ENCODE results near the gene AKR1C3.
A peak's percentile ranks its signal among the peaks of the same experiment; 100 is the strongest.

Gene AKR1C3

GRCh38 chr10:5070648-5071410 is 23.4 kb upstream of the AKR1C3 start:
- Histone ChIP-seq H3K79me1 (ENCODE audit: low read length) (no peaks in the 10 kb centered on the region), H3K36me3 (ENCODE audit: control insufficient read depth, insufficient read depth, low read length) (no peaks in the 10 kb centered on the region), H2BK15ac (replicated peaks; ENCODE audit: low read depth) (no peak overlapping the region), H3K4me1 (ENCODE audit: control insufficient read depth, low read depth, low read length) (peaks cover 4% of the 10 kb centered on the region), H2BK120ac (ENCODE audit: low read depth, low read length) (peak overlapping the region; percentile 95), H3K27ac (ENCODE audit: low read depth, low read length) (no peak overlapping the region), H3K4me3 (ENCODE audit: low read length) (no peak overlapping the region), H3K79me2 (ENCODE audit: control insufficient read depth, insufficient read depth, low read length) (no peaks in the 10 kb centered on the region), H4K5ac (ENCODE audit: low read length) (no peak overlapping the region), H3K18ac (ENCODE audit: low read length) (peak overlapping the region; percentile 81), H3K9ac (ENCODE audit: low read length) (no peak overlapping the region), H3K23ac (ENCODE audit: low read length) (no peak overlapping the region), H2BK5ac (ENCODE audit: low read length) (no peak overlapping the region), H4K8ac (ENCODE audit: low read depth, low read length) (no peak overlapping the region), H3K4ac (ENCODE audit: low read depth, low read length) (no peak overlapping the region), H3K4me2 (ENCODE audit: low read length) (no peak overlapping the region), H3K27me3 (ENCODE audit: insufficient read depth, low read length, poor library complexity) (no peaks in the 10 kb centered on the region), H2AK5ac (ENCODE audit: low read length) (no peak overlapping the region), H3K56ac (ENCODE audit: low read length) (no peak overlapping the region)
- DNase-seq, result no peak

- no peak overlapping the region for H3K23ac ChIP-seq (ENCODE audit: low read length)
- peak overlapping the region; percentile 81 for H3K18ac ChIP-seq (ENCODE audit: low read length)
- no peak overlapping the region for H4K8ac ChIP-seq (ENCODE audit: low read depth, low read length)
- H3K79me1 ChIP-seq (ENCODE audit: low read length), result no peaks in the 10 kb centered on the region
- H2BK15ac ChIP-seq (replicated peaks; ENCODE audit: low read depth), result no peak overlapping the region
- no peaks in the 10 kb centered on the region for H3K36me3 ChIP-seq (ENCODE audit: control insufficient read depth, insufficient read depth, low read length)
- H3K4me1 ChIP-seq (ENCODE audit: control insufficient read depth, low read depth, low read length), result peaks cover 4% of the 10 kb centered on the region
- peak; percentile 76 for DNase-seq
- H3K27me3 ChIP-seq (ENCODE audit: insufficient read depth, low read length, poor library complexity), result no peaks in the 10 kb centered on the region
- no CpG with 5 or more reads among the region's 8 CpGs for WGBS (ENCODE audit: extremely low coverage, insufficient coverage, low lambda C conversion rate)
- H3K4me2 ChIP-seq (ENCODE audit: low read length), result no peak overlapping the region
- peak overlapping the region; percentile 74 for H4K5ac ChIP-seq (ENCODE audit: low read length)
- no peak overlapping the region for H3K4me3 ChIP-seq (ENCODE audit: low read length)
- H3K56ac ChIP-seq (ENCODE audit: low read length), result peak overlapping the region; percentile 62
- peak overlapping the region; percentile 15 for H3K27ac ChIP-seq (ENCODE audit: low read depth, low read length)
- H2BK120ac ChIP-seq (ENCODE audit: low read depth, low read length), result peak overlapping the region; percentile 95
- no peak overlapping the region for H2BK5ac ChIP-seq (ENCODE audit: low read length)
- H3K9ac ChIP-seq (ENCODE audit: low read length), result no peak overlapping the region
- H2AK5ac ChIP-seq (ENCODE audit: low read length), result no peak overlapping the region
- H3K79me2 ChIP-seq (ENCODE audit: control insufficient read depth, insufficient read depth, low read length), result no peaks in the 10 kb centered on the region
- peak overlapping the region; percentile 70 for H3K4ac ChIP-seq (ENCODE audit: low read depth, low read length)
Measured at GRCh38 chr10:5071411-5072198, 22.6 kb upstream of the AKR1C3 start.

GRCh38 chr10:5073659-5074058 is 20.6 kb upstream of the AKR1C3 start:
- WGBS (ENCODE audit: extremely low coverage, insufficient coverage, low lambda C conversion rate), result no CpG with 5 or more reads among the region's 2 CpGs
- peaks cover 4% of the 10 kb centered on the region for H3K4me1 ChIP-seq (ENCODE audit: control insufficient read depth, low read depth, low read length)
- DNase-seq, result no peak
- H3K79me1 ChIP-seq (ENCODE audit: low read length), result no peaks in the 10 kb centered on the region
- no peaks in the 10 kb centered on the region for H3K79me2 ChIP-seq (ENCODE audit: control insufficient read depth, insufficient read depth, low read length)
- no peak overlapping the region for H2BK120ac ChIP-seq (ENCODE audit: low read depth, low read length)
- H4K5ac ChIP-seq (ENCODE audit: low read length), result no peak overlapping the region
- H3K27me3 ChIP-seq (ENCODE audit: insufficient read depth, low read length, poor library complexity), result no peaks in the 10 kb centered on the region
- H3K23ac ChIP-seq (ENCODE audit: low read length), result no peak overlapping the region
- no peak overlapping the region for H4K8ac ChIP-seq (ENCODE audit: low read depth, low read length)
- H3K4ac ChIP-seq (ENCODE audit: low read depth, low read length), result no peak overlapping the region
- no peak overlapping the region for H3K9ac ChIP-seq (ENCODE audit: low read length)
- H3K36me3 ChIP-seq (ENCODE audit: control insufficient read depth, insufficient read depth, low read length), result no peaks in the 10 kb centered on the region
- no peak overlapping the region for H2BK5ac ChIP-seq (ENCODE audit: low read length)
- no peak overlapping the region for H3K4me3 ChIP-seq (ENCODE audit: low read length)
- H3K18ac ChIP-seq (ENCODE audit: low read length), result no peak overlapping the region
- H2BK15ac ChIP-seq (replicated peaks; ENCODE audit: low read depth), result no peak overlapping the region
- H3K4me2 ChIP-seq (ENCODE audit: low read length), result no peak overlapping the region
- no peak overlapping the region for H3K27ac ChIP-seq (ENCODE audit: low read depth, low read length)
- no peak overlapping the region for H3K56ac ChIP-seq (ENCODE audit: low read length)
- H2AK5ac ChIP-seq (ENCODE audit: low read length), result no peak overlapping the region

- H2BK15ac ChIP-seq (replicated peaks; ENCODE audit: low read depth), result no peak overlapping the region
- no peak overlapping the region for H3K9ac ChIP-seq (ENCODE audit: low read length)
- H3K4me3 ChIP-seq (ENCODE audit: low read length), result no peak overlapping the region
- H3K4me2 ChIP-seq (ENCODE audit: low read length), result no peak overlapping the region
- H3K79me1 ChIP-seq (ENCODE audit: low read length), result no peaks in the 10 kb centered on the region
- no peak overlapping the region for H2AK5ac ChIP-seq (ENCODE audit: low read length)
- H3K4ac ChIP-seq (ENCODE audit: low read depth, low read length), result no peak overlapping the region
- H3K36me3 ChIP-seq (ENCODE audit: control insufficient read depth, insufficient read depth, low read length), result no peaks in the 10 kb centered on the region
- H2BK120ac ChIP-seq (ENCODE audit: low read depth, low read length), result no peak overlapping the region
- WGBS (ENCODE audit: extremely low coverage, insufficient coverage, low lambda C conversion rate), result no CpG with 5 or more reads among the region's 3 CpGs
- no peak overlapping the region for H4K5ac ChIP-seq (ENCODE audit: low read length)
- no peak overlapping the region for H3K56ac ChIP-seq (ENCODE audit: low read length)
- no peak overlapping the region for H2BK5ac ChIP-seq (ENCODE audit: low read length)
- H3K4me1 ChIP-seq (ENCODE audit: control insufficient read depth, low read depth, low read length), result peaks cover 11% of the 10 kb centered on the region
- no peak overlapping the region for H3K18ac ChIP-seq (ENCODE audit: low read length)
- H3K27ac ChIP-seq (ENCODE audit: low read depth, low read length), result no peak overlapping the region
- H3K23ac ChIP-seq (ENCODE audit: low read length), result no peak overlapping the region
- no peaks in the 10 kb centered on the region for H3K27me3 ChIP-seq (ENCODE audit: insufficient read depth, low read length, poor library complexity)
- H4K8ac ChIP-seq (ENCODE audit: low read depth, low read length), result no peak overlapping the region
- no peaks in the 10 kb centered on the region for H3K79me2 ChIP-seq (ENCODE audit: control insufficient read depth, insufficient read depth, low read length)
- DNase-seq, result no peak
Measured at GRCh38 chr10:5076615-5077014, 17.6 kb upstream of the AKR1C3 start.

GRCh38 chr10:5078547-5079180 is 15.6 kb upstream of the AKR1C3 start:
- Histone ChIP-seq H3K4me1 (ENCODE audit: control insufficient read depth, low read depth, low read length) (peaks cover 9% of the 10 kb centered on the region), H3K23ac (ENCODE audit: low read length) (no peak overlapping the region), H3K36me3 (ENCODE audit: control insufficient read depth, insufficient read depth, low read length) (no peaks in the 10 kb centered on the region), H2BK120ac (ENCODE audit: low read depth, low read length) (no peak overlapping the region), H3K56ac (ENCODE audit: low read length) (peak overlapping the region; percentile 11), H3K27me3 (ENCODE audit: insufficient read depth, low read length, poor library complexity) (no peaks in the 10 kb centered on the region), H3K4me3 (ENCODE audit: low read length) (no peak overlapping the region), H3K18ac (ENCODE audit: low read length) (peak overlapping the region; percentile 54), H2AK5ac (ENCODE audit: low read length) (peak overlapping the region; percentile 31), H3K9ac (ENCODE audit: low read length) (no peak overlapping the region), H3K4ac (ENCODE audit: low read depth, low read length) (peak overlapping the region; percentile 27), H3K79me1 (ENCODE audit: low read length) (no peaks in the 10 kb centered on the region), H3K79me2 (ENCODE audit: control insufficient read depth, insufficient read depth, low read length) (no peaks in the 10 kb centered on the region), H3K4me2 (ENCODE audit: low read length) (no peak overlapping the region), H2BK5ac (ENCODE audit: low read length) (peak overlapping the region; percentile 49), H4K5ac (ENCODE audit: low read length) (no peak overlapping the region), H2BK15ac (replicated peaks; ENCODE audit: low read depth) (no peak overlapping the region), H4K8ac (ENCODE audit: low read depth, low read length) (no peak overlapping the region), H3K27ac (ENCODE audit: low read depth, low read length) (no peak overlapping the region)
- DNase-seq, result peak; percentile 50
- WGBS (ENCODE audit: extremely low coverage, insufficient coverage, low lambda C conversion rate), result no CpG with 5 or more reads among the region's 4 CpGs

Data from mesendoderm (in vitro differentiated cells).